ENCODE measurements around the gene ZNF496.
A peak's percentile ranks its signal among the peaks of the same experiment; 100 is the strongest.

ZNF496 gene

GRCh38 chr1:247334378-247335133 is 2.9 kb upstream of the ZNF496 start:
- no peak for DNase-seq (ENCODE audit: low read depth)
- no peak overlapping the region for H3K4me3 ChIP-seq (ENCODE audit: control insufficient read depth, low read depth, low read length)
- TF ChIP-seq, protein P1, sequence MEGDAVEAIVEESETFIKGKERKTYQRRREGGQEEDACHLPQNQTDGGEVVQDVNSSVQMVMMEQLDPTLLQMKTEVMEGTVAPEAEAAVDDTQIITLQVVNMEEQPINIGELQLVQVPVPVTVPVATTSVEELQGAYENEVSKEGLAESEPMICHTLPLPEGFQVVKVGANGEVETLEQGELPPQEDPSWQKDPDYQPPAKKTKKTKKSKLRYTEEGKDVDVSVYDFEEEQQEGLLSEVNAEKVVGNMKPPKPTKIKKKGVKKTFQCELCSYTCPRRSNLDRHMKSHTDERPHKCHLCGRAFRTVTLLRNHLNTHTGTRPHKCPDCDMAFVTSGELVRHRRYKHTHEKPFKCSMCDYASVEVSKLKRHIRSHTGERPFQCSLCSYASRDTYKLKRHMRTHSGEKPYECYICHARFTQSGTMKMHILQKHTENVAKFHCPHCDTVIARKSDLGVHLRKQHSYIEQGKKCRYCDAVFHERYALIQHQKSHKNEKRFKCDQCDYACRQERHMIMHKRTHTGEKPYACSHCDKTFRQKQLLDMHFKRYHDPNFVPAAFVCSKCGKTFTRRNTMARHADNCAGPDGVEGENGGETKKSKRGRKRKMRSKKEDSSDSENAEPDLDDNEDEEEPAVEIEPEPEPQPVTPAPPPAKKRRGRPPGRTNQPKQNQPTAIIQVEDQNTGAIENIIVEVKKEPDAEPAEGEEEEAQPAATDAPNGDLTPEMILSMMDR (IDR thresholded peaks at IDR 0.05; ENCODE audit: control insufficient read depth, insufficient read depth, low read depth, low read length, missing control alignments) = no peak

DNA sequence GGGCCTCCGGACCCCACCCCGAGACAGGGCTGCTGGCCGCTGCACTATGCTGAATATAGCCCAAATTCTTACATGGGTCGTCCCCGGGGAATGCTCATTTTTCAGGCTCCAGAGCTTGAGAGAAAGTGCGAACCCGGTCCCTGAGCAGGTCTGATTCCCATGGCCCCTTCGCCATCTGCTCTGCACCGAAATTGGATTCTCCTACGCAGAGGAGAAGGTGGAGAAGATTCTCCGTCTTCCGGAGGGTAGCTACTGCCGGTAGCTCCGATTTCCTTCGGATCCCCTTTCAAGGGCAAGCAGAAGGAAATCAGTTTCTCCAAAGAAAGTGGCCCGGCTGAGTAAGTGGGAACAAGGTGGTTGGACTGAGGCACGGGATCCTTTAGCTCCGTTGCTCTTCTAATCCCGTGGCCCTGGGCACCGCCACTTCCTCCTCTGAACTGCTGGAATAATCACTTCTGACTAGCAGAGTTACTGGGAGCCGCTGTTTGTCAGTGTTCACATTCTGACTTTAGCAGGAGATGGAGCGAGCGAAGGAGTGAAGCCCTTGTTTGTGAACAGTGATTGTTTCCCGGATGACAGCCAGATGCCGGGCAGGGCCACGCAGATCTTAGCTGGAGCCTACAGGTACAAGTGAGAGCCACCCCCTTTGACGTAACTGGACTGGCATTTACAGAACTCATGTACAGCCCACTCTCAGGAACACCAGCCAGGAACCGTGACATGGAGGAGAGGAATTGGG is 1.1 kb upstream of the ZNF496 start:
- no peak for DNase-seq (ENCODE audit: low read depth)
- TF ChIP-seq, protein P1 (IDR thresholded peaks at IDR 0.05; ENCODE audit: control insufficient read depth, insufficient read depth, low read depth, low read length, missing control alignments) = no peak
- H3K4me3 ChIP-seq (ENCODE audit: control insufficient read depth, low read depth, low read length) = peak overlapping the region; percentile 80

DNA sequence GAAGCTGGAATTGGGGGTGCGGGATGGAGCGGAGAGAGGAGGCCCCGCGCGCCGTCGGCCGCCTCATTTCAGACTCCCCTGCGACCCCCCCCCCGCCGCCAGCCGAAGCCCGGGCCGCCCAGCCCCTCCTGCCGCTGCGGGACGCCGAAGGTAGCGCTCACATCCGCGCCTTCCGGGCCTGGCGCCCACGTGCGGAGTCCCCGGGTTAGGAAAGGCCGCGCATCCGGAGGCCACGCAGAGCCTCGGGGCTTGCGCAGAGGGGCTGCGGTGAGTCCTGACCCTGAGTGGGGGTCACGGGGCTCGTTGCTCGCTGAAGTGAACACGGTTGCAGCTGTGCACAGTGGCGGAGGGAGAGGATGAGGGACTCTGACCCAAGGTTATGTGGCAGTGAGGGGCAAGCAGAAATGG is 552 bp upstream of the ZNF496 start:
- DNase-seq (ENCODE audit: low read depth) = no peak
- TF ChIP-seq, protein P1 (IDR thresholded peaks at IDR 0.05; ENCODE audit: control insufficient read depth, insufficient read depth, low read depth, low read length, missing control alignments) = no peak
- H3K4me3 ChIP-seq (ENCODE audit: control insufficient read depth, low read depth, low read length) = peak overlapping the region; percentile 80

GRCh38 chr1:247331172-247331524 is 519 bp downstream of the ZNF496 start:
- DNase-seq (ENCODE audit: low read depth) = peak; percentile 29
- peak overlapping the region; percentile 80 for H3K4me3 ChIP-seq (ENCODE audit: control insufficient read depth, low read depth, low read length)
- TF ChIP-seq, protein P1 (IDR thresholded peaks at IDR 0.05; ENCODE audit: control insufficient read depth, insufficient read depth, low read depth, low read length, missing control alignments) = no peak

GRCh38 chr1:247330548-247331171 is 1.0 kb downstream of the ZNF496 start:
- peak overlapping the region; percentile 80 for H3K4me3 ChIP-seq (ENCODE audit: control insufficient read depth, low read depth, low read length)
- DNase-seq (ENCODE audit: low read depth) = no peak
- TF ChIP-seq, protein P1 (IDR thresholded peaks at IDR 0.05; ENCODE audit: control insufficient read depth, insufficient read depth, low read depth, low read length, missing control alignments) = no peak

DNA sequence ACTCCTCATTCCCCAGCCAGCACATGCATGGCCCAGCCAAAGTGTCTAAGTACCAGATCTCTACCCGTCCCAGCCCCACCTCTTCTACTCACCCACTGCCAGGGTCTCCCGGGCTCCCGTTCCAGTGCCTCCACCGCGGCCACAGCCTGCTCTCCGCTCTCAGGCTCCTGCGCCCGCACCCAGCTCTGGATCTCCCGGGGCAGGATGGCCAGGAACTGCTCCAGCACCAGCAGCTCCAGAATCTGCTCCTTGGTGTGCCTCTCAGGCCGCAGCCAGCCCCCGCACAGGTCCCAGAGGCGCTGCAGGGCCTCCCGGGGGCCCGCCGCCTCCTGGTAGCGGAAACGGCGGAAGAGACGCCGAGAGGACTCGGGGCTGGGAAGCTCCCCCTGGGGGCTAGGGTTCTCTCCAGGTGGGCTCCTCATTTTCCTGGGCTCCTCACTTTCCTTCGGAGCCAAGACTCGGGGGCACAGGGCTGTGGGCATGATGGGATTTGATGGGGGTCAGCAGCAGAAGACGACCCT is 2.5 kb downstream of the ZNF496 start:
- no peak overlapping the region for H3K4me3 ChIP-seq (ENCODE audit: control insufficient read depth, low read depth, low read length)
- DNase-seq (ENCODE audit: low read depth) = no peak
- TF ChIP-seq, protein P1 (IDR thresholded peaks at IDR 0.05; ENCODE audit: control insufficient read depth, insufficient read depth, low read depth, low read length, missing control alignments) = no peak

Measured in AG09309 (cell line).